IMR-90 (cell line): Measurements from ENCODE around the gene TSPAN33. TPM values are rescaled to one million over a fixed set of nuclear protein-coding genes. Genes with fewer than 3 reads are reported as not detected.
A peak's percentile ranks its signal among the peaks of the same experiment; 100 is the strongest.

Source experiments
- ATAC-seq: fragments of 200-7000 bp; cut with Tn5 transposase; 2 replicates; pipeline ENCODE4 v1.9.1; 2020; ENCODE audit warnings: low read depth, mild to moderate bottlenecking, moderate library complexity
- BruUV-seq: library from RNA; stranded (reverse); fragments of 400-500 nt; replicated peaks from 2 replicates; lab custom pipeline; 2021; lab: Mats Ljungman, UMichigan
- CTCF ChIA-PET: fragments of 300-600 bp; formaldehyde crosslinking; extraction: SDS; loops from one replicate; lab custom pipeline; 2021; ENCODE audit warnings: antibody characterized with exemption; lab: Yijun Ruan, JAX
- POLR2A ChIA-PET: fragments of 300-600 bp; sonication (Branson Sonifier 250); formaldehyde crosslinking; loops from one replicate; lab custom pipeline; 2022; ENCODE audit warnings: antibody characterized with exemption; ENCODE audit not compliant: unreplicated experiment; lab: Charles Lee
- DNase-seq: peaks from one replicate; pipeline ENCODE4 v3.0.0; 2013
- H2AFZ ChIP-seq: replicated peaks from 2 replicates; pipeline ENCODE3; 2013; ENCODE audit warnings: low read length, mild to moderate bottlenecking; ENCODE audit not compliant: poor library complexity
- H2AK5ac ChIP-seq: 2 replicates; pipeline ENCODE4 v1.6.1; 2013; ENCODE audit warnings: low read depth, low read length, inconsistent platforms
- H2AK9ac ChIP-seq: replicated peaks from 2 replicates; pipeline ENCODE3; 2013; ENCODE audit warnings: mild to moderate bottlenecking, low read depth, low read length, moderate library complexity; ENCODE audit not compliant: poor library complexity
- H2BK120ac ChIP-seq: 2 replicates; pipeline ENCODE4 v1.6.1; 2013; ENCODE audit warnings: low read depth, low read length, inconsistent platforms
- H2BK15ac ChIP-seq: 3 replicates; pipeline ENCODE4 v1.6.1; 2013; ENCODE audit warnings: low read depth, low read length, inconsistent platforms
- H2BK20ac ChIP-seq: 2 replicates; pipeline ENCODE4 v1.6.1; 2013; ENCODE audit warnings: low read depth, mild to moderate bottlenecking, inconsistent platforms, low read length, moderate library complexity
- H2BK5ac ChIP-seq: 2 replicates; pipeline ENCODE4 v1.6.1; 2013; ENCODE audit warnings: mild to moderate bottlenecking, low read depth, low read length, inconsistent platforms; ENCODE audit not compliant: poor library complexity, severe bottlenecking
- H3K14ac ChIP-seq: replicated peaks from 2 replicates; pipeline ENCODE4 v1.6.1; 2013; ENCODE audit warnings: low read depth, low read length, inconsistent platforms
- H3K18ac ChIP-seq: 2 replicates; pipeline ENCODE4 v1.6.1; 2013; ENCODE audit warnings: low read depth, low read length, control low read depth
- H3K23ac ChIP-seq: 2 replicates; pipeline ENCODE4 v1.6.1; 2013; ENCODE audit warnings: low read depth, low read length, inconsistent platforms
- H3K27ac ChIP-seq: 2 replicates; pipeline ENCODE4 v1.5.1; 2013; ENCODE audit warnings: mild to moderate bottlenecking, control low read depth, low read length; ENCODE audit not compliant: insufficient read depth
- H3K27me3 ChIP-seq: 2 replicates; pipeline ENCODE4 v1.6.1; 2013; ENCODE audit warnings: low read length; ENCODE audit not compliant: control insufficient read depth, insufficient read depth
- H3K36me3 ChIP-seq: 2 replicates; pipeline ENCODE4 v1.6.1; 2013; ENCODE audit warnings: low read length, mixed read lengths; ENCODE audit not compliant: control insufficient read depth, insufficient read depth
- H3K4ac ChIP-seq: 2 replicates; pipeline ENCODE4 v1.6.1; 2013; ENCODE audit warnings: low read depth, low read length, inconsistent platforms
- H3K4me1 ChIP-seq: 2 replicates; pipeline ENCODE4 v1.6.1; 2013; ENCODE audit warnings: low read length, mixed read lengths; ENCODE audit not compliant: control insufficient read depth, insufficient read depth
- H3K4me2 ChIP-seq: 2 replicates; pipeline ENCODE4 v1.6.1; 2013; ENCODE audit warnings: low read depth, mild to moderate bottlenecking, control low read depth, low read length, moderate library complexity
- H3K4me3 ChIP-seq: 2 replicates; pipeline ENCODE4 v1.5.1; 2013; ENCODE audit warnings: low read depth, mild to moderate bottlenecking, control low read depth, low read length, moderate library complexity; ENCODE audit not compliant: insufficient read depth
- H3K56ac ChIP-seq: 2 replicates; pipeline ENCODE4 v1.6.1; 2013; ENCODE audit warnings: low read length, inconsistent platforms; ENCODE audit not compliant: insufficient read depth; ENCODE audit errors: extremely low read depth
- H3K79me1 ChIP-seq, 2 experiments: 2 replicates each; pipeline ENCODE4 v1.6.1; 2013; ENCODE audit warnings: low read length in 2 of 2, inconsistent platforms in 1 of 2, low read depth in 1 of 2
- H3K9ac ChIP-seq: 2 replicates; pipeline ENCODE4 v1.6.1; 2013; ENCODE audit warnings: low read depth, low read length, control low read depth
- H3K9me1 ChIP-seq: 2 replicates; pipeline ENCODE4 v1.6.1; 2013; ENCODE audit warnings: low read length, inconsistent platforms; ENCODE audit not compliant: insufficient read depth
- H3K9me3 ChIP-seq: 2 replicates; pipeline ENCODE4 v1.6.1; 2013; ENCODE audit warnings: low read length; ENCODE audit not compliant: control insufficient read depth, insufficient read depth
- H4K20me1 ChIP-seq: 2 replicates; pipeline ENCODE4 v1.6.1; 2013; ENCODE audit warnings: low read length, inconsistent platforms; ENCODE audit not compliant: insufficient read depth
- H4K5ac ChIP-seq: 2 replicates; pipeline ENCODE4 v1.6.1; 2013; ENCODE audit warnings: mild to moderate bottlenecking, low read depth, low read length, control low read depth
- H4K8ac ChIP-seq, 2 experiments: 2 replicates each; pipeline ENCODE4 v1.6.1; 2013; ENCODE audit warnings: low read depth in 2 of 2, low read length in 2 of 2, control low read depth in 1 of 2, inconsistent platforms in 1 of 2
- H4K91ac ChIP-seq: 2 replicates; pipeline ENCODE4 v1.6.1; 2013; ENCODE audit warnings: low read depth, low read length, inconsistent platforms; ENCODE audit not compliant: insufficient read depth
- CEBPB ChIP-seq: IDR thresholded peaks from 2 replicates; pipeline ENCODE4 v1.6.1; 2012; ENCODE audit warnings: low read depth, low read length, improper control_type of control experiment
- MXI1 ChIP-seq: IDR thresholded peaks from 2 replicates; pipeline ENCODE4 v1.6.1; 2012; ENCODE audit warnings: low read depth, mild to moderate bottlenecking, low read length, moderate library complexity, borderline replicate concordance
- RAD21 ChIP-seq: IDR thresholded peaks from 2 replicates; pipeline ENCODE4 v1.6.1; 2012; ENCODE audit warnings: low read length, improper control_type of control experiment
- SMC3 ChIP-seq: fragments of 150-350 bp; IDR thresholded peaks from 2 replicates; pipeline ENCODE4 v1.6.1; 2016; ENCODE audit warnings: low read depth, mild to moderate bottlenecking, antibody characterized with exemption, low read length, moderate library complexity
- WGBS, 2 experiments: methylation state at CpG; one replicate each; pipeline versions ENCODE4 v1.1.5 to v1.1.7; 2013; ENCODE audit warnings: missing lambda C conversion rate in 2 of 2; ENCODE audit not compliant: insufficient read length in 1 of 2; ENCODE audit errors: extremely low coverage in 2 of 2; 5-methylcytosine and 5-hydroxymethylcytosine counted together
- dilution Hi-C: fragments of 300-500 bp; cut with HindIII; formaldehyde crosslinking; loops from one replicate; pipeline ENCODE4 v1.14.3; 2018; ENCODE audit warnings: low sequenced_read_pairs; ENCODE audit not compliant: unreplicated experiment
- in situ Hi-C: fragments of 300-500 bp; cut with MboI; formaldehyde crosslinking; loops from 3 replicates; pipeline ENCODE4 v1.14.3; 2019; ENCODE audit warnings: low sequenced_read_pairs, inconsistent platforms, mixed read lengths
- intact Hi-C: fragments of 100-400 bp; cut with micrococcal nuclease; formaldehyde crosslinking; loops from 2 replicates; pipeline ENCODE4 v1.10.0; 2022
- polyA plus RNA-seq, 3 experiments: library from polyadenylated mRNA; depleted of rRNA; stranded (reverse); fragments of >200 nt; gene quantifications; 2 replicates each; pipeline ENCODE4 v1.2.3, GENCODE V29; 2012; ENCODE audit warnings: low replicate concordance in 1 of 3
- total RNA-seq: library from RNA; depleted of rRNA; stranded (reverse); fragments of >200 nt; gene quantifications from 2 replicates; pipeline ENCODE4 v1.2.3, GENCODE V29; 2012
- TF ChIP-seq, protein P1 (sequence below): conservative IDR thresholded peaks from 2 replicates; pipeline ENCODE4 v1.5.1; 2012; ENCODE audit warnings: mild to moderate bottlenecking, low read depth, low read length, improper control_type of control experiment
- TF ChIP-seq, protein P2 (sequence below): fragments of 150-350 bp; IDR thresholded peaks from 2 replicates; pipeline ENCODE4 v1.6.1; 2017; ENCODE audit warnings: mild to moderate bottlenecking, antibody characterized with exemption, low read length, low read depth

TSPAN33 gene
- total and polyA plus RNA-seq, 2 of the 4 experiments (the other 2 are of a cell fraction) = 0.17 to 0.36 TPM

DNA sequence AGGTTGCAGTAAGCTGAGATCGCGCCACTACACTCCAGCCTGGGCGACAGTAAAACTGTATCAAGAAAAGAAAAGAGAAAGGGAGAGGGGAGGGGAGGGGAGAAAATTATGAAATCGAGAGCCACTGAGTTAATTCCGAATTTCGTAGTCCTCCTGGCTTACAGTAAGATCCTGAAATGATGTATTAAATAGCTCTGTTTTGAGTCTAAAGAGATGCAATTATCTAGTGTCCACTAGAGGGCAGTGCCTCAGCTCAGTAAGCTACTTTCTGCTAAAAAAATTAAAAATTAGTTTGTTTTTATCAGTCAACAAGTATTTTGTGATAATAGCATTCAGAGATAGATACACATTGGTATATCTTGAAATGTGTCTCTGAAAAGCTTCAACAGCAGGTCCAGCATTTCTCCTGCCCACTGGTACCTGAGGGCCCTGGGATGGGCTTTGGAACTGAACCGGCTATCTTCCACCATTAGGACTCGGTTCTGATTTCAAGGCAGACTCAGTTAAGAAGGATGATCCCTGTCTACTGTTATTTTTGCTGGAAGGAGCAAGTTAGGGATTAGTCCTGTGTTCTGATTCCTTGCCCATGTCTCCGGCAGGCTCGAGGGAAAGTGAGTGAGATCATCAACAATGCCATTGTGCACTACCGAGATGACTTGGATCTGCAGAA lies 19.5 kb downstream of the TSPAN33 start:
- H3K9me3 ChIP-seq = no peaks in the 10 kb centered on the region
- DNase-seq (peak; percentile 76), ATAC-seq (peak; percentile 81)
- 54% methylated on average over 9 of the region's 11 CpGs; no CpG with 5 or more reads in 1 of the 2 experiments for WGBS, 2 experiments
- intact Hi-C loops = loop anchor here (1.0 kb wide), 2 partner anchors 46 to 308 kb away; no protein-coding TSS in a partner anchor
- H2BK5ac ChIP-seq = no peak overlapping the region
- no peak overlapping the region for H2AK5ac ChIP-seq
- H3K23ac ChIP-seq = no peak overlapping the region
- H2BK120ac ChIP-seq = no peak overlapping the region
- no peak overlapping the region for H3K4me2 ChIP-seq
- H3K4ac ChIP-seq = no peak overlapping the region
- peaks cover 61% of the 10 kb centered on the region for H3K27me3 ChIP-seq
- H3K18ac ChIP-seq = no peak overlapping the region
- ChIA-PET POLR2A (no interaction called here), CTCF (interaction anchor here (0.7 to 2.1 kb wide), 11 partner anchors 11 to 237 kb away, joined by 3 to 8 read pairs (median 4); no protein-coding TSS in a partner anchor)
- no peak for TF ChIP-seq MXI1
- peak; percentile 67 for TF ChIP-seq RAD21
- TF ChIP-seq, protein P1, sequence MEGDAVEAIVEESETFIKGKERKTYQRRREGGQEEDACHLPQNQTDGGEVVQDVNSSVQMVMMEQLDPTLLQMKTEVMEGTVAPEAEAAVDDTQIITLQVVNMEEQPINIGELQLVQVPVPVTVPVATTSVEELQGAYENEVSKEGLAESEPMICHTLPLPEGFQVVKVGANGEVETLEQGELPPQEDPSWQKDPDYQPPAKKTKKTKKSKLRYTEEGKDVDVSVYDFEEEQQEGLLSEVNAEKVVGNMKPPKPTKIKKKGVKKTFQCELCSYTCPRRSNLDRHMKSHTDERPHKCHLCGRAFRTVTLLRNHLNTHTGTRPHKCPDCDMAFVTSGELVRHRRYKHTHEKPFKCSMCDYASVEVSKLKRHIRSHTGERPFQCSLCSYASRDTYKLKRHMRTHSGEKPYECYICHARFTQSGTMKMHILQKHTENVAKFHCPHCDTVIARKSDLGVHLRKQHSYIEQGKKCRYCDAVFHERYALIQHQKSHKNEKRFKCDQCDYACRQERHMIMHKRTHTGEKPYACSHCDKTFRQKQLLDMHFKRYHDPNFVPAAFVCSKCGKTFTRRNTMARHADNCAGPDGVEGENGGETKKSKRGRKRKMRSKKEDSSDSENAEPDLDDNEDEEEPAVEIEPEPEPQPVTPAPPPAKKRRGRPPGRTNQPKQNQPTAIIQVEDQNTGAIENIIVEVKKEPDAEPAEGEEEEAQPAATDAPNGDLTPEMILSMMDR = peak; percentile 88
- no peak for TF ChIP-seq CEBPB
- TF ChIP-seq, protein P2, sequence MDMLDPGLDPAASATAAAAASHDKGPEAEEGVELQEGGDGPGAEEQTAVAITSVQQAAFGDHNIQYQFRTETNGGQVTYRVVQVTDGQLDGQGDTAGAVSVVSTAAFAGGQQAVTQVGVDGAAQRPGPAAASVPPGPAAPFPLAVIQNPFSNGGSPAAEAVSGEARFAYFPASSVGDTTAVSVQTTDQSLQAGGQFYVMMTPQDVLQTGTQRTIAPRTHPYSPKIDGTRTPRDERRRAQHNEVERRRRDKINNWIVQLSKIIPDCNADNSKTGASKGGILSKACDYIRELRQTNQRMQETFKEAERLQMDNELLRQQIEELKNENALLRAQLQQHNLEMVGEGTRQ = no peak
- peak; percentile 69 for TF ChIP-seq SMC3
- H4K20me1 ChIP-seq = no peaks in the 10 kb centered on the region; the same call in 1 of the 2 replicates
- H3K79me1 ChIP-seq = no peaks in the 10 kb centered on the region
- H4K5ac ChIP-seq = no peak overlapping the region
- no peak overlapping the region for H3K14ac ChIP-seq
- H2AK9ac ChIP-seq = no peak overlapping the region
- H2AFZ ChIP-seq = no peak overlapping the region
- H4K8ac ChIP-seq = no peak overlapping the region
- no peak overlapping the region for H3K9ac ChIP-seq
- no TSS peak for BruUV-seq
- H3K36me3 ChIP-seq = no peaks in the 10 kb centered on the region
- H3K9me1 ChIP-seq = no peaks in the 10 kb centered on the region
- no peak overlapping the region for H3K27ac ChIP-seq
- H2BK15ac ChIP-seq = no peak overlapping the region
- no peak overlapping the region for H4K91ac ChIP-seq
- no peaks in the 10 kb centered on the region for H3K4me1 ChIP-seq
- no peak overlapping the region for H3K56ac ChIP-seq
- dilution Hi-C loops = no loop called here
- H3K4me3 ChIP-seq = no peak overlapping the region
- no peak overlapping the region for H2BK20ac ChIP-seq
- in situ Hi-C loops = no loop called here
